Keratinocyte (primary cell): ENCODE results near the gene ATRNL1.

ENCODE experiments used
- EZH2 ChIP-seq: IDR thresholded peaks from one replicate; pipeline ENCODE4 v1.6.1; 2012; ENCODE audit warnings: inconsistent platforms, mild to moderate bottlenecking, low read length, moderate library complexity
- TF ChIP-seq, protein P1 (sequence below), 3 experiments: IDR thresholded peaks in 1 of 3; conservative IDR thresholded peaks in 1 of 3; optimal IDR thresholded peaks in 1 of 3; 2 replicates in 2 of 3; 3 replicates in 1 of 3; pipeline versions ENCODE3 to v1.5.1; 2011; ENCODE audit warnings: low read length in 3 of 3, mild to moderate bottlenecking in 3 of 3, moderate library complexity in 2 of 3, control low read depth in 1 of 3, inconsistent platforms in 1 of 3; ENCODE audit not compliant: insufficient read depth in 2 of 3; ENCODE audit errors: extremely low read depth in 1 of 3

DNA sequence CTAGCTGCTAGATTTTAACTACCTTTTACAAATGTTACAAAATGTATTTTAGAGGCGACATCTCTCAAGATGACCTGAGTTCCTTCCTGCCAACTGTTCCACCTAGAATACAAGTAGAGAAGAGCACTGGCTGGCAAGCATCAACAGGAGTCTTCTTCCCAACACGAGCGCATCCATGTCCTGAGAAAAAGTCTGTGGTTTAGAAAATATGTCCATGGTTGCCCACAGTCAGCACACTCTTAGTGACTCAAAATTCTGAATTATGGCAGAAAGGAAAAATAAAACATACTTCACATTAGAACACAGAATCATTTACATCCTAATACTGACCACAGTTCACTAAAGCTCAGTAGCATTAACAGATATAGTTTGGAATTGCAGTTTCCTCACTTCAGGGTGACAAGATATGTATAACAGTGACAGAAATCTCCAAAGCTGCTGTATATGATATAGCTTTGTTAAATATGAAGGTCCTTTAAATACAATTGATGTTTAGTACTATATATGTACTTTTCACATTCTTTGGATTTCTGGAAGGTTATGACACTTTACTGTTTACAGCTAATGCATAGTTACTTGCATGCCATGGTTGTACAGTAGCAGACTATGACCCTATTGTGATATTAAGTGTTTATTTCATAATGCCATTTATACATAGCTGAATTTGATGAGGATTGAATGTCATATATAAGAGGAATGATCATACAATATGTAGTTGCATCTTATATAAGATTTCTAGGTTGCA is 852.7 kb downstream of the ATRNL1 start:
- TF ChIP-seq, protein P1, sequence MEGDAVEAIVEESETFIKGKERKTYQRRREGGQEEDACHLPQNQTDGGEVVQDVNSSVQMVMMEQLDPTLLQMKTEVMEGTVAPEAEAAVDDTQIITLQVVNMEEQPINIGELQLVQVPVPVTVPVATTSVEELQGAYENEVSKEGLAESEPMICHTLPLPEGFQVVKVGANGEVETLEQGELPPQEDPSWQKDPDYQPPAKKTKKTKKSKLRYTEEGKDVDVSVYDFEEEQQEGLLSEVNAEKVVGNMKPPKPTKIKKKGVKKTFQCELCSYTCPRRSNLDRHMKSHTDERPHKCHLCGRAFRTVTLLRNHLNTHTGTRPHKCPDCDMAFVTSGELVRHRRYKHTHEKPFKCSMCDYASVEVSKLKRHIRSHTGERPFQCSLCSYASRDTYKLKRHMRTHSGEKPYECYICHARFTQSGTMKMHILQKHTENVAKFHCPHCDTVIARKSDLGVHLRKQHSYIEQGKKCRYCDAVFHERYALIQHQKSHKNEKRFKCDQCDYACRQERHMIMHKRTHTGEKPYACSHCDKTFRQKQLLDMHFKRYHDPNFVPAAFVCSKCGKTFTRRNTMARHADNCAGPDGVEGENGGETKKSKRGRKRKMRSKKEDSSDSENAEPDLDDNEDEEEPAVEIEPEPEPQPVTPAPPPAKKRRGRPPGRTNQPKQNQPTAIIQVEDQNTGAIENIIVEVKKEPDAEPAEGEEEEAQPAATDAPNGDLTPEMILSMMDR (optimal IDR thresholded peaks at IDR 0.05 in 1 of 3, IDR thresholded peaks at IDR 0.05 in 1 of 3, conservative IDR thresholded peaks at IDR 0.05 in 1 of 3; ENCODE audit: extremely low read depth in 1 of 3, insufficient read depth in 2 of 3, low read length in 3 of 3) = no peak
- TF ChIP-seq EZH2 = no peak
